Keratinocyte (primary cell): ENCODE measurements around the gene LPCAT1.

Experiments
- EZH2 ChIP-seq: IDR thresholded peaks from one replicate; pipeline ENCODE4 v1.6.1; 2012; ENCODE audit warnings: inconsistent platforms, mild to moderate bottlenecking, low read length, moderate library complexity
- TF ChIP-seq, protein P1 (sequence below), 3 experiments: IDR thresholded peaks in 1 of 3; conservative IDR thresholded peaks in 1 of 3; optimal IDR thresholded peaks in 1 of 3; 2 replicates in 2 of 3; 3 replicates in 1 of 3; pipeline versions ENCODE3 to v1.5.1; 2011; ENCODE audit warnings: low read length in 3 of 3, mild to moderate bottlenecking in 3 of 3, moderate library complexity in 2 of 3, control low read depth in 1 of 3, inconsistent platforms in 1 of 3; ENCODE audit not compliant: insufficient read depth in 2 of 3; ENCODE audit errors: extremely low read depth in 1 of 3

GRCh38 chr5:1502046-1502736, 21.6 kb downstream of the LPCAT1 start:
- TF ChIP-seq, protein P1, sequence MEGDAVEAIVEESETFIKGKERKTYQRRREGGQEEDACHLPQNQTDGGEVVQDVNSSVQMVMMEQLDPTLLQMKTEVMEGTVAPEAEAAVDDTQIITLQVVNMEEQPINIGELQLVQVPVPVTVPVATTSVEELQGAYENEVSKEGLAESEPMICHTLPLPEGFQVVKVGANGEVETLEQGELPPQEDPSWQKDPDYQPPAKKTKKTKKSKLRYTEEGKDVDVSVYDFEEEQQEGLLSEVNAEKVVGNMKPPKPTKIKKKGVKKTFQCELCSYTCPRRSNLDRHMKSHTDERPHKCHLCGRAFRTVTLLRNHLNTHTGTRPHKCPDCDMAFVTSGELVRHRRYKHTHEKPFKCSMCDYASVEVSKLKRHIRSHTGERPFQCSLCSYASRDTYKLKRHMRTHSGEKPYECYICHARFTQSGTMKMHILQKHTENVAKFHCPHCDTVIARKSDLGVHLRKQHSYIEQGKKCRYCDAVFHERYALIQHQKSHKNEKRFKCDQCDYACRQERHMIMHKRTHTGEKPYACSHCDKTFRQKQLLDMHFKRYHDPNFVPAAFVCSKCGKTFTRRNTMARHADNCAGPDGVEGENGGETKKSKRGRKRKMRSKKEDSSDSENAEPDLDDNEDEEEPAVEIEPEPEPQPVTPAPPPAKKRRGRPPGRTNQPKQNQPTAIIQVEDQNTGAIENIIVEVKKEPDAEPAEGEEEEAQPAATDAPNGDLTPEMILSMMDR (optimal IDR thresholded peaks at IDR 0.05 in 1 of 3, IDR thresholded peaks at IDR 0.05 in 1 of 3, conservative IDR thresholded peaks at IDR 0.05 in 1 of 3; ENCODE audit: extremely low read depth in 1 of 3, insufficient read depth in 2 of 3, low read length in 3 of 3): no peak
- no peak for TF ChIP-seq EZH2
